ENCODE data around the gene CDK5. TPM values are rescaled to one million over a fixed set of nuclear protein-coding genes. Genes with fewer than 3 reads are reported as not detected.

The CDK5 gene
- total and polyA plus RNA-seq, 2 donors (not counting 1 experiment from before 2014, with no cell fraction given): 15.1 to 27.7 TPM

- no peak for DNase-seq (ENCODE audit: low read depth in 2 of 2)
- Histone ChIP-seq H3K9me3 (ENCODE audit: control insufficient read depth, insufficient read depth, low read depth, low read length) (no peaks in the 10 kb centered on the region), H3K27ac (ENCODE audit: insufficient read depth, low read length) (no peak overlapping the region), H3K36me3 (ENCODE audit: control insufficient read depth, insufficient read depth, low read length) (peaks cover 17% of the 10 kb centered on the region), H3K4me1 (ENCODE audit: control insufficient read depth, extremely low read depth, insufficient read depth, low read length) (peaks cover 20% of the 10 kb centered on the region), H3K9ac (ENCODE audit: insufficient read depth, low read length) (no peak overlapping the region), H3K4me3 (replicated peaks in 1 of 4; ENCODE audit: control extremely low read depth in 1 of 4, insufficient read depth in 1 of 4, low read depth in 3 of 4, low read length in 4 of 4) (no peak overlapping the region), H3K79me2 (ENCODE audit: control insufficient read depth, insufficient read depth, low read length) (no peaks in the 10 kb centered on the region), H3K4me2 (ENCODE audit: extremely low read depth, insufficient read depth, low read length) (no peak overlapping the region), H4K20me1 (ENCODE audit: control insufficient read depth, extremely low read depth, insufficient read depth, low read length) (no peaks in the 10 kb centered on the region), H2AFZ (ENCODE audit: low read length) (no peak overlapping the region), H3K27me3 (ENCODE audit: control insufficient read depth, insufficient read depth, low read length) (no peaks in the 10 kb centered on the region)
- TF ChIP-seq EZH2 (IDR thresholded peaks at IDR 0.05; ENCODE audit: low read length, missing control alignments) (no peak), CTCF (conservative IDR thresholded peaks at IDR 0.05 in 1 of 2, IDR thresholded peaks at IDR 0.05 in 1 of 2; ENCODE audit: low read depth in 1 of 2, low read length in 2 of 2) (no peak)
Measured at GRCh38 chr7:151035026-151035717, 22.5 kb downstream of the CDK5 start.

- Histone ChIP-seq H4K20me1 (ENCODE audit: control insufficient read depth, extremely low read depth, insufficient read depth, low read length) (no peaks in the 10 kb centered on the region), H3K9me3 (ENCODE audit: control insufficient read depth, insufficient read depth, low read depth, low read length) (no peaks in the 10 kb centered on the region), H3K4me3 (replicated peaks in 1 of 4; ENCODE audit: control extremely low read depth in 1 of 4, insufficient read depth in 1 of 4, low read depth in 3 of 4, low read length in 4 of 4) (no peak overlapping the region), H3K27me3 (ENCODE audit: control insufficient read depth, insufficient read depth, low read length) (no peaks in the 10 kb centered on the region), H3K36me3 (ENCODE audit: control insufficient read depth, insufficient read depth, low read length) (peaks cover 17% of the 10 kb centered on the region), H3K79me2 (ENCODE audit: control insufficient read depth, insufficient read depth, low read length) (no peaks in the 10 kb centered on the region), H3K4me1 (ENCODE audit: control insufficient read depth, extremely low read depth, insufficient read depth, low read length) (peaks cover 16% of the 10 kb centered on the region), H3K4me2 (ENCODE audit: extremely low read depth, insufficient read depth, low read length) (no peak overlapping the region), H3K9ac (ENCODE audit: insufficient read depth, low read length) (no peak overlapping the region), H3K27ac (ENCODE audit: insufficient read depth, low read length) (no peak overlapping the region), H2AFZ (ENCODE audit: low read length) (no peak overlapping the region)
- no peak for DNase-seq (ENCODE audit: low read depth in 2 of 2)
- TF ChIP-seq EZH2 (IDR thresholded peaks at IDR 0.05; ENCODE audit: low read length, missing control alignments) (no peak), CTCF (conservative IDR thresholded peaks at IDR 0.05 in 1 of 2, IDR thresholded peaks at IDR 0.05 in 1 of 2; ENCODE audit: low read depth in 1 of 2, low read length in 2 of 2) (no peak)
Measured at GRCh38 chr7:151034312-151035025, 23.2 kb downstream of the CDK5 start.

GRCh38 chr7:151033864-151034249 lies 23.8 kb downstream of the CDK5 start:
- Histone ChIP-seq H4K20me1 (ENCODE audit: control insufficient read depth, extremely low read depth, insufficient read depth, low read length) (no peaks in the 10 kb centered on the region), H3K27me3 (ENCODE audit: control insufficient read depth, insufficient read depth, low read length) (no peaks in the 10 kb centered on the region), H3K36me3 (ENCODE audit: control insufficient read depth, insufficient read depth, low read length) (peaks cover 17% of the 10 kb centered on the region), H3K4me3 (replicated peaks in 1 of 4; ENCODE audit: control extremely low read depth in 1 of 4, insufficient read depth in 1 of 4, low read depth in 3 of 4, low read length in 4 of 4) (no peak overlapping the region), H3K9me3 (ENCODE audit: control insufficient read depth, insufficient read depth, low read depth, low read length) (no peaks in the 10 kb centered on the region), H3K4me2 (ENCODE audit: extremely low read depth, insufficient read depth, low read length) (no peak overlapping the region), H3K27ac (ENCODE audit: insufficient read depth, low read length) (no peak overlapping the region), H3K9ac (ENCODE audit: insufficient read depth, low read length) (no peak overlapping the region), H3K79me2 (ENCODE audit: control insufficient read depth, insufficient read depth, low read length) (peaks cover 2% of the 10 kb centered on the region), H3K4me1 (ENCODE audit: control insufficient read depth, extremely low read depth, insufficient read depth, low read length) (peaks cover 13% of the 10 kb centered on the region), H2AFZ (ENCODE audit: low read length) (no peak overlapping the region)
- DNase-seq (ENCODE audit: low read depth in 2 of 2): no peak
- TF ChIP-seq CTCF (conservative IDR thresholded peaks at IDR 0.05 in 1 of 2, IDR thresholded peaks at IDR 0.05 in 1 of 2; ENCODE audit: low read depth in 1 of 2, low read length in 2 of 2) (no peak), EZH2 (IDR thresholded peaks at IDR 0.05; ENCODE audit: low read length, missing control alignments) (no peak)

All from fibroblast of lung (primary cell).